ENCODE results near the gene ACBD6.
A peak's percentile ranks its signal among the peaks of the same experiment; 100 is the strongest.

ACBD6 gene

DNA sequence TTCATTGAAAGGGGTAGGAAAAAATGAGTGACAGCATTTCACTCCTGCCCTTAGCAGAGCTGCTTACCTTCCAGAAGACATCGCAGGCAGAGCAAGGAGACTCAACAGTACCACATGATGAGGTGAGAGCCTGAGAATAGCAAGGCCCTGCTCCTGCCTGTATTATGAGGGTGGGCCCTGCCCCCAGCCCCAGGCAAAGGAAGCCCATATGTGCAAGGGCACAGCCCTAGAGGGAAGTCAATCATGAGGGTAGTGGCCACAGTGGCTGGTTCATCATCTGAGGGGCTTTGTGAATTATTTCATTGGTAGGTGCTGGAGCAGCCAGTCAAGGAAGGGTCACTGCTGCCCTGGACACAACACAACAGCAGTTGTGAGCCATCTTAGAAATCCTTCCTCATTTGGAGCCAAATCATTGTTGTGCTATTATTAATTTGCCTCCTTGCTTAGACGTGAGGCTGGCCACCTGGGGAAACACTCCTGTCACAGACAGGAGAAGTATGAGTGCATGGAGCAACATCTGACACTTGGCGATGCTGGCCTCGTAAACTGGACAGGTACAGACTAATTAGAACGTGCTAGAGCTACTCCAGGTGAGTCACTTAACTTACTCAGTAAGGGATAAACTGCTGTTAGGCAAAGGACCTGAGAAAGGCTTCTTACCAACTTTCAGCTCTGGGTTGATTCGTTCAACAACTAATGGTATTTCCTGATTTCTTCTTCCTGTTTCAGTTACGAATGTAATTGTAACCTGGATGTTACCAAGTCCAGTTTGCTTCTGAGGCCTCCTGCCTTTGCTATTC, 22.7 kb upstream of the ACBD6 start:
- no peak for DNase-seq

DNA sequence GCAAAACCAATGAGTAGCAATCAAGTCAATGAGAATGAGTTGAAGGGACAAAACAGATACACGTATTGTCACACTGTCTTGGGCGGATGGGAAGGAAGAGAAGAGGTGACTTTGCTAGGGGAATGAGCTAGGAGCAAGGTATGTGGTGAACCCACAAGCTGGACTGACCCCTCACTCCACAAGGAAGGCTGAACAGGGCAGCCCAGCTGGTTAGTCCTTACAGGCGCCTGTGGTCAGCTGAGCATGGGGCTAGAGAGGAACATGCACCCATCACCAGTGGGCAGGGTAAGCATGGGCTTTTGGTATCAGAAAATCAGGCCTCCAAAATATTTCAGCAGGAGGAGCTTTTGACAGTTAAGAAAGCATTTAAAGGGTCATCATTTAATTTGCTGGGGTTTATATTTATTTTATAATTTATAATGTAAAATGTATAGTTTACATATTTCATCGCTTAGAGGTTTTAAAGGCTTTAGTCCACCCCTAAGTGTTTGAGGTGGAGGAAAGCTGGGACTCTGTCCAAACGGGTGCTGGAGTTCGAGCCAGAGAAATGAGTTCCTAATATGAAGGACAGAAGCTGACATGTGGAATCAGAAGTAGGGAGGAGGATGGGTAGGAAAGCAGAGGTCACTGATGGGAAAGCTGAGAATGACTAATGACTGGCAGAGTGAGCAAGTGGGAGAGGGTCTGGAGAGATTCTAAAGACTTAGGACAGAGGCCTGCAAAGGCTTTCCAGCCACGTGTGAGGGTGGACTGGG, 22.0 kb upstream of the ACBD6 start:
- no peak for DNase-seq

DNA sequence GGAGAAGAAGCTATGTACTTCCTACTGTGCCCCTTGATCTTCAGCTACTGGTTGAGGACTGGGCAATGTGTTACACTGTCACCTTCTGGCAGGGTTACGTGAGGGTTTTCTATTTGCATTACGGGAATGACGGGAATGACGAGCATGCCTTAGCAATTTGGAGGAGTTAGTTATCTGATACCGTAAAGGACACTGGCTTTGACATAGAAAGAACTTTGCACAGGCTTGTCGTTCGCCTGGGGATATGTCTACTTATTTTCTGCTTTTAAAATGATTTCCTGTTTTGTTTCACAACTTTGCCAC, 19.8 kb upstream of the ACBD6 start:
- DNase-seq: no peak

DNA sequence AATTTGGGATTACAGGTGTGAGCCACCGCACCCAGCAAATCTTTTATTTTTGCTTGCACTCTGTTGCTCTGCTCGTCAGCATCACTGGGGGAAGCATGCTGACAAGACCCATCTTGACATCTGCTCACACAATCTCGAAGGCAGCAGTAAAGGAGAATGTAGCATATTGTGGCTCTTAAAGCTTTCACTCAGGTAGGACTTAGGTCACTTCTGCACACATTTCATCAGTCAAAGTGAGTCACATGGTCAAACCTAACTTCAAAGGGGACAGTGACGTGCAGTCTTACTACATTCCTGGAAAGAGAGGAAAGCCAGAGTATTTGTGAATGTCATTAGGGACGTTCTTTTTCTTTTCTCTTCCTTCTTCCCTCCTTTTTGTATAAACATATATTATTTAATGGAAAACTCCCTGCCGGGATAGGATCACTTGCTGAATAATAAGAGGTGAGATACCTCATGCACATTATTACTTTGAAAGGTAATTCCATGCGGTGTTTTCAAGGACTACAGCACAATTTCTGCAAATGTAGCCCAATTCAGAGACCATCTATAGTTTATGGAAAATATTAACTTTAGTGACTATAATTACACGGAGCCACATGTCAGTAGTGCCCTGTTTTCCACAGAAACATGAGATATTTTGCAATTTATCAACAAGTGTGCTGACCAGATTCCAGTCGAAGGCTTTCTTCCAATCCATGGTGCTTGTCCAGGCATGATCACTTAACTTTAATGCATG, 19.3 kb upstream of the ACBD6 start:
- DNase-seq: no peak

DNA sequence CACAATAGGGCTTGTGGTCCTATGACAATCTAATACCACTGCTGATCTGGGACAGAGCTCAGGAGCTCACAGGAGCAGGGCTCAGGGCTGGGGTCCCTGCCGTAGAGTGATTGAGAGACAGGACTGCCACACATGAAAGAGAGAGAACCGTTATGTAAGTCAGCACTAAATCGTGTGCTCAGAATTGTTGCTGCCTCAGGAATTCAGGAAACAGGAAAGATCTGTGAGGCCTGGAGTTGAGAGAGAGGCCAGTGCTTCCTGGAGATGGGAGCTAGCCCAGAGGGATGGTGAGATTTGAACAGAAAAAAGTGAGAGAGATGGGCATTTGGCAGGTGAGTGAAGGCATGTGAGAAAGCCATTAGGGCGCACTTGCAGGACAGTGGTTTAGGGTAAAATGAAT, 17.5 kb upstream of the ACBD6 start:
- DNase-seq: no peak

DNA sequence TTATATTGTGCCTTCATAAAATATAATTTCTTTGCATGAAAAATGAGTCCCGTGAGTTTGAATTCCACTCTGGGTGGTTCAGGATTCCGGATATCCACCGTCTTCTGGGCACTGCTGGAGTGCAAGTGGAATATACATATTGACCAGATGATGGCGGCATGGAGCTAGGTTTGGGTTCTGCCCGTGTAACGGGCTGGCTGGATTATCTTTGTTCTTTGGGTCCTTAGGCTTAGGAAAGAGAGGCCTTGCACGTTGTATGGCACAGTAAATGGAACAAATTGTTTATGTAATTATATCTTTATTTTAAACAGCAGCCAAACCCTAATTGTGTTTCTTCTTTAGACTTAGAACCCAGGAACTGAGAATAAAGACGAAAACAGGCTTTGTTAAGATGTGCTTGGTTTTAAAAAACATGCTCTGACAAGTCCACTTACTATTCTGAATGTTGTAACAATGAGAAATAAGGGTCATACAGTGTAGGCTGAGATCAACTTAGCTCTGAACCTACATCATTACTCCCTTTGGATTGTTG, 13.5 kb upstream of the ACBD6 start:
- DNase-seq: peak; percentile 88

DNA sequence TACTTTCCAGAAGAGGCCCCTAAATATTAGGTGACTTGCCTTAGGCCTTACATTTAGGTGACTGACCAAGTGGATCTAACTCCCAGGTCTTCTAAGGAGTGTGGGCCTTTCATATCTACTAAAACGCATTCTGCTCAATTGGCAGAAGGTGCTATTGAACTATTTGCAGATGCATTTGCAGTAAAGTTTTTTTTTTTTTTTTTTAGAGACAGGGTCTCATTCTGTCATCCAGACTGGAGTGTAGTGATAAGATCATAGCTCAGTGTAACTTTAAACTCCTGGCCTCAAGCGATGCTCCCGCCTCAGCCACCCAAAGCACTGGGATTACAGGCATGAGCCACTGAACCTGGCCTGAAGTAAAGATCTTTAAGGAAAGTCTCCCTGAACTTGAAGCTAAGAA, 13.0 kb upstream of the ACBD6 start:
- DNase-seq: no peak

DNA sequence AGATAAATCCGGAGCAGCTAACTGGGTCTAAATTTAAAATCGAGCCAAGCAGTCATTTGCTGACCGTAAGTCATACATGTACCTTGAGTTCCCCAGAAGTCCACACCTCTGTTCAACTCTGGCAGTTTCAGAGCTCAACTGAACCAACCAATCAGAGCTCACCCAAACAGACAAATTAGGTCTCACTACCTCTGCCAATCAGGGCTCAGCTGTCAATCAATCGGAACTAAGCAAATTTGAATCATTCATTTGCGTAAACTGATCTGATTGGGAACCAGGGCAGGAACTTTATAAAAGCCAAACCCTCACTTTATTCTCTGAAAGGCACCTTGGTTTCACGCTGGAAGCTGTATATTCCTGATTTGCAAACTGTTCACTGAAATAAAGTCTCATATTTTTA, 11.2 kb upstream of the ACBD6 start:
- DNase-seq: no peak

DNA sequence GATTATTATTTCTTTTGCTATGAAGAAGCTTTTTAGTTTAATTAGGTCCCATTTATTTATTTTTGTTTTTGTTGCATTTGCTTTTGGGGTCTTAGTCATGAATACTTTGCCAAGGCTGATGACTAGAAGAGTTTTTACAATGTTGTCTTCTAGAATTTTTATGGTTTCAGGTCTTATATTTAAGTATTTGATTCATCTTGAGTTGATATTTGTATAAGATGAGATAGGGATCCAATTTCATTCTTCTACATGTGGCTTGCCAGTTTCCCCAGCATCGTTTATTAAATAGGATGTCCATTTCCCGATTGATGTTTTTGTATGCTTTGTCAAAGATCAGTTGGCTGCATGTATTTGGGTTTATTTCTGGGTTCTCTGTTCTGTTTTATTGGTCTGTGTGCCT, 8.5 kb upstream of the ACBD6 start:
- DNase-seq: no peak

DNA sequence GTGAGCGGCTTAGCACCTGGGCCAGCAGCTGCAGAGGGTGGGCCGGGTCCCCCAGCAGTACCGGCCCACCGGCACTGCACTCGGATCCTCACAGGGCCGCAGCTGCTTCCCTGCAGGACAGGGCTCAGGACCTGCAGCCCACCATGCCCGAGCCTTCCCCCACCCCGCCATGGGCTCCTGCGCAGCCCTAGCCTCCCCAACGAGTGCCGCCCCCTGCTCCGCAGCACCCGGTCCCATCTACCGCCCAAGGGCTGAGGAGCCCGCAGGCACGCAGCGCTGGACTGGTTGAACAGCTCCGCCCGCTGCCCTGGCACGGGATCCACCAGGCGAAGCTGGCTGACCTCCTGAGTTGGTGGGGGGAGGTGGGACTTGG, 6.3 kb upstream of the ACBD6 start:
- no peak for DNase-seq

DNA sequence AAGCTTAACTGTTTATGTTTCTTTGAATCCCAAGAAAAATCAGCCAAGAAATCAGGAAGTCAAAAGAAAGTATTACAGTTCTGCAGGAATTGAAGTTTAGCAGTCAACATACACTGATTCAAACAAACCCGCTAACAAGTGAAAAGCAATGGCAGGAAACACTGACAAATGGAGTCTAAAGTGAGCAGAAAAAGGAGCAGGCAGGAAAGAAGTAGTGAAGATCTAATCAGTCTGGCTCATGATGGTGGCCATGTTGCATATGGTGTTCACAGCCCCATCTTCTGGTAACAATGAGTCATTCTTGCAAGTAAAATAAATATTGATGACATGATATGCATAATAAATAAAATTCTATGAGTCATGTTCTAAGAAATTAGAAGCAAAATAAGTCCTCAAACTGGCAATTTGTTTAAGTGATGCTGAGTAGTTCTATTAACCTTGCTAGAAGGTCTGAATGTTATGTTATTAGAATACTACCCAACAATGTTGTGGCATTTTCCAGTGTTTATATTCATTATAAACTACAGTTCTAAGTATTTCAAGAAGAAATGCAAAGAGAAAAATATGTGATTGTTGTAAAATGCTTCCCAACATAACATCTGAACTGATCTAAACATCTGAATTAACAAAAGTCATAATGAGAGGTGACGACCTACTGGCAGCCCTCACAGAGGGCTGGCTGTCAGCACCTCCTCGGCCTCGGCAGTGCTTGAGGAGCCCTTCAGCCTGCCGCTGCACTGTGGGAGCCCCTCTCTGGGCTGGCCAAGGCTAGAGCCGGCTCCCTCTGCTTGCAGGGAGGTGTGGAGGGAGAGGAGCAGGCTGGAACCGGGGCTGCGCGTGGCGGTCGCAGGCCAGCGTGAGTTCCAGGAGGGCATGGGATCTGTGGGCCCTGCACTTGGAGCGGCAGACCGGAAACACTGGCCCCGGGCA, 5.7 kb upstream of the ACBD6 start:
- no peak for DNase-seq

DNA sequence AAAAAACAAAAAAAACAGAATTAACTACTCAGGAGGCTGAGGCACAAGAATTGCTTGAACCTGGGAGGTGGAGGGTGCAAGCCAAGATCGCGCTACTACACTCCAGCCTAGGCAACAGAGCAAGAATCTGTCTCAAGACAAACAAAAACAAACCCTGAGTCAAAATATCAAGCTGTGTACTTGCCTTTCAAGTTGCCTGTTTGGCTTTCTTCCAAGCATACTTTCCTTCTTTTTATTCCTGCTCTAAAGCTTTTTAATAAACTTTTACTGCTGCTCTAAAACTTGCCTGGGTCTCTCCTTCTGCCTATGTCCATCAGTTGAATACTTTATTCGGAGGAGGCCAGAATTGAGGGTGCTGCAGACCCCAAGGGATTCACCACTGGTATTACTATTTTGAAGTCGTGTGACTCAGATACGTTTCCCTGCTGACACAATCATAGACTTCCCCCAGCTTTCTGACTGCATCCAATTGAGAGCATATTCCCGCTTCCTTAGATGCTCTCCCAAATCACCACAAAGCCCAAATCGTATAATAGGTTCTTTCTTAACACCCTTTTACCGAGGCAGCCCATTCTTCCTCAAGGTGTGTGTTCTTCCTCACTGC, 3.5 kb upstream of the ACBD6 start:
- no peak for DNase-seq

DNA sequence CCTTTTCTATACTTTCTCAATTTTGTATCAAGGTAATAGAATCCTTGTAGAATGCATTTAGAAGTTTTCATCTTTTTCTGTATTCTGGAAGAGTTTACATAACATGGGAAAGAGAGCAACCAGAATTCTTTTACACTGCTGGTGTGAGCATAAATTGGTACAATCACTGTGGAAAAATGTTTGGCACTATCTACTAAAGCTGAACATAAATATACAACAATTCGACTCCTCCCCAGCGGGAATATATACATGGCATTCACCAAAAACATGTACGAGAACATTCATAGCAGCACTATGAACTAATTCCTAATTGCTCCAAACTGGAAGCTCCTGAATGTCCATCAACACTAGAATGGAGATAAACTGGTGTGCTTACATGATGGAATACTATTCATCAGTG, 1.8 kb upstream of the ACBD6 start:
- no peak for DNase-seq

DNA sequence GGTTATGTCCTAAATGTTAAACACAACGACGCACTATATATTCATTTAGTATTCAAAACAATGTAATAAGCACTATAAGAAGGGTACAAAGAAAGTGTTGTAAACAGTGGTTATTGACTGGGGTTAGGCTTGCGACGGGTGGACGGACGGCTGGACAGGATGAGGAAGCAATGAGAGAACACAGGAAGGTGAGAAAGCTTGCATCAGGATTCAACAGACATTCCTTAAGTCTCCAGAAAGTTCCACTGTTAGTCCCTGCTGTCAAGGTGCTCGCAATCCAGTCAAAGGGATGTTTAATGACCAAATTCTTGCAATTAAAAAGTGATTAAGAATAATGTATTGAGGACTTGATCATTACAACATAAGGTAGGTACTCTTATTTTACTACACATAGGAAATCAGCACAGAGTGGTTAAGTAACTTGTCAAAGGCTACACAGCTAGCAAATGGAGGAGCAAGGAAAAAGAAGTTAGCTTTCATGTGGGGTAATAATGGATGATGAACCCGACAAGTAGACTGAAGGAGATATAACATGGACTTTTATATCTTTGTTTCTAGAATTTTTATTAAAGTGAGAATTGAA, 994 bp upstream of the ACBD6 start:
- DNase-seq: no peak

DNA sequence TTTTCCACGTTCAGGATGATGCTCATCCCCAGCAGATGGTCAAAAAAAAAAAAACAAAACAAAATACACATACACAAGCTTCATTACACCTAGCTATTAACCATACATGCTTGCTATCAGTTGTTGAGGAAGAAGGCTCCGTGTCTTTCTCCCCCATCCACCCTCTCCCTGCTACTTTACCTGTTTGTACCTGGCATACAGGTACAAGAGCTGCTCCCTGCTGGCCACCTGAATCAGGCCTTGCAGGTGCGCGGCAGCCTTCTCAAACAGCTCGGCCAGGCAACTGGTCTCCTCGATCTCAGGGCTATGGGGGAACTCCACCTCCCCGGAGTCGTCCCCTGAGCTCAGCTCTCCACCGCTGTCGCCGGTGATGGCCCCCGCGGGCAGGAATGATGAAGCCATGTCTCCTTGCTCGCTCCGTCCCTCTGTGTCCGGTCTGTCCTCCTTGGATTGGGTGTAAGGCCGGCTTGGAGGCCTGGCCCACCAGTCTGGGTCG, 464 bp downstream of the ACBD6 start:
- peak; percentile 40 for DNase-seq

DNA sequence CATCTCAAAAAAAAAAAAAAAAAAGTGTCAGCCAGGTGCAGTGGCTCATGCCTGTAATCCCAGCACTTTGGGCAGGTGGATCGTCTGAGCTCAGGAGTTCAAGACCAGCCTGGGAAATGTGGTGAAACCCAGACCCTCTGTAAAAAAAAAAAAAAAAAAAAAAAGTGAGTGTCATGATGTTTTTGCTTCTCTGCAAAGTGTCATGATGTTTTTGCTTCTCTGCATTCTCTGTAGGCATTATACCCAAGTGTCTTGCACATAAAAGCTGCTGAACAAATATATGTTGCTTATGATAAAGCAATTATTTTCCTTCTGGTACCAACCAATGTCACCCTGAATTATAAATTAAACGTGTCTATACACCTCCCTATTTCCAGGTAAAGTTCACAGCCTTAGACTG, 1.7 kb downstream of the ACBD6 start:
- no peak for DNase-seq

DNA sequence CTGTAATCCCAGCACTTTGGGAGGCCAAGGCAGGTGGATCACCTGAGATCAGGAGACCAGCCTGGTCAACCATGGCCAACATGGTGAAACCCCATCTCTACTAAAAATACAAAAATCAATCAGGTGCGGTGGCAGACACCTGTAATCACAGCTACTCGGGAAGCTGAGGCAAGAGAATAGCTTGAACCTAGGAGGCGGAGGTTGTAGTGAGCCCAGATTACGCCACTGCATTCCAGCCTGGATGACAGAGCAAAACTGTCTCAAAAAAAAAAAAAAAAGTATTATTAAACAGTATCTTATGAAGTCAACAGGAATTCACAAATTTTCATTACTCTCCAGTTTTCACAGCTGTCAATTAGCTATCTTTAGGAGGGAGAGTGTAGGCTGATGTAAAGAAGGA, 3.8 kb downstream of the ACBD6 start:
- no peak for DNase-seq

DNA sequence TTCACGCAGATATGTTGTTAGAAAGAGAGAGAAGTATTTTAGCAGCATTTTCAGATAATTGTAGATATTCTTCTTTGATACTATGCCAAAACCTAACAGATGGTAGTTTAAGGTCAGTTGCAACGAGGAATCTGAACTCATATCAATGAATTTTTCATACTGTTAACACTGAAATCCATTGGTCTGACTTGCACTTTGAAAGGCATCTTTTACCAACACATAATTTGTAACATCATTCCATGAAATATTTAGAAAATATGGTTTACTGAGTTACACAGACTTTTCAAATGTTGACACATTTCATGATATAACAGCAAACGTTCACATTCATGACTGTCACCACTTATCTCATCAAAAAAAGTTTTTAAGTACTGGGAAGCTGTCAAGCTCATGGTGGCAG, 4.6 kb downstream of the ACBD6 start:
- DNase-seq: no peak

DNA sequence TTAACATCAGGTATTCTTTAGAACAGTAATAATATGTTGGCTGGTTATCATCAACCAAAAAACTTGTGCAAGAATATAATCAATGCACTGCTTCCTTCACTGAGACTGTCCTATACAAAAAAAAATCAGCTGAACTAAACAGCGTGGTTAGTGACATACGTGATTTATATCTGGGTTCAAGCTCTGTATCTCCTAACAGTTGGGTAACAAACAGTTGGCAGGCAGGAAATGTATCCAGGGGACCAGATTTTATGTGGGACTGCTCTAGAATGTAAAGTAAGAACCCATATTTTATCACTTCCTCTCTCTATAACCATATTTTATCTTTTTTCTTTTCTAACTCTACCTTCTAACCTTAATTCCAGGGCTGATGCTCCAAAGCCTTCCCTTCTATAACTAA, 8.0 kb downstream of the ACBD6 start:
- DNase-seq: no peak

DNA sequence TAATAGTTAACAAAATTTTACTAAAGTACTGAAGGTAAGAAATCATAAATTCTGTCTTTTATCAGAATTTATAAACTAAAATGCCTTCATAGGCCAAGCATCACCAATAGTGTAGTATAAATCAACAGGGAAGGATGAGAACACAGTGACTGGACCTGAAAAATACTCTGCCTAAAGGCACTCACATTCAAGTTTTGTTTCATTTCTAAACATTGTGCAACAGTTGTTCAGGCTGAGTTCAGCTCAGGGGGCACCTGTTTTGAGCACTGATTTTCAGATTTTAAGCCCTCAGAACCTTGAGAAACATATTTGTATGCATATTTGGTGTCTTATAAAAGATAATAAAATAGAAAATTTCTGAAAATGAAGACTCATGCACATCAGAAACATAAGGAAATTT, 12.4 kb downstream of the ACBD6 start:
- DNase-seq: no peak

DNA sequence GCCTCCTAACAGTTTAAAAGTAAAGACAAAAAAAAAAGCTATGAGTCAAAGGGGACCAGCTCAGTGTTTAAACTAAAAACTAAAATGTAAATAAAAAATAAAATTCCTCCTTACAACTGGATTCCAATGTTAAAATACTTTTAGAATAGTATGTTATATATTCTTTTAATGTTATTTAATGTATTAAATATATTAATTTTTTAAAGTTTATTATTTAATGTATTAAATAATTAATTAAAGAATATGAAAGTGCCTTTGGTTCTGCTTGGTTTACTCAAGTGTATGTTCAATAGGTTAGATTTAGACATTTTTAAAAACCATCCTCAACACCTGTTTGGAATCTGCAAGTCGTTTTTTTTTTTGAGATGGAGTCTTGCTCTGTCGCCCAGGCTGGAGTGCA, 13.1 kb downstream of the ACBD6 start:
- no peak for DNase-seq

DNA sequence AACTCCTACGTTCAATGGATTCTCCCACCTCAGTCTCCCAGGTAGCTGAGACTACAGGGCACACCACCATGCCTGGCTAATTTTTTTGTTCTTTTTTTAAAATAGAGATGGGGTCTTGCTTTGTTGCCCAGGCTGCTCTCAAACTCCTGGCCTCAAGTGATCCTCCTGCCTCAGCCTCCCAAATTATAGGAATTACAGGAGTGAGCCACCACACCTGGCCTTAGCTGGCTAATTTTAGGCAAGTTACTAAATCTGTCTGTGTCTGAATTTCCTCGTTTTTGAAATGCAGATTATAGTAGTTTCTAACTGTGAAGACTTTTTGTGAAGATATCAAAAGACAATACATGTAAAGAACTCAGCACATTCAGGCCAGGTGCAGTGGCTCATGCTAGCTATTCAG, 13.7 kb downstream of the ACBD6 start:
- DNase-seq: no peak

All from NCI-H1694 treated with DMSO at 0.1 percent for 48 hours (cell line).